HepG2 (cell line): ENCODE data around the gene SAYSD1. TPM values are rescaled to one million over a fixed set of nuclear protein-coding genes. Genes with fewer than 3 reads are reported as not detected.

Experiments
- DPF2 ChIP-seq: sonication (generic); formaldehyde crosslinking; IDR thresholded peaks from 2 replicates; pipeline ENCODE4 v1.4.0; 2020; ENCODE audit warnings: mild to moderate bottlenecking, low read depth, missing genetic modification reagents, borderline replicate concordance
- ELF4 ChIP-seq: sonication (generic); formaldehyde crosslinking; IDR thresholded peaks from 2 replicates; pipeline ENCODE4 v1.5.0; 2020; ENCODE audit warnings: missing genetic modification reagents, mild to moderate bottlenecking, moderate library complexity, borderline replicate concordance
- FOXJ3 ChIP-seq: sonication (generic); formaldehyde crosslinking; IDR thresholded peaks from 2 replicates; pipeline ENCODE4 v1.4.0; 2020; ENCODE audit warnings: missing genetic modification reagents, mild to moderate bottlenecking, borderline replicate concordance
- JUNB ChIP-seq: sonication (generic); formaldehyde crosslinking; IDR thresholded peaks from 2 replicates; pipeline ENCODE4 v1.8.0; 2022; ENCODE audit warnings: missing genetic modification reagents, mild to moderate bottlenecking, borderline replicate concordance
- SNAI1 ChIP-seq: sonication (generic); formaldehyde crosslinking; IDR thresholded peaks from 2 replicates; pipeline ENCODE4 v1.5.0; 2020; ENCODE audit warnings: mild to moderate bottlenecking, missing genetic modification reagents, borderline replicate concordance
- XRCC5 ChIP-seq: fragments of 200-400 bp; formaldehyde crosslinking; optimal IDR thresholded peaks from 2 replicates; pipeline ENCODE3; 2017; ENCODE audit warnings: mild to moderate bottlenecking, low read length
- ZNF136 ChIP-seq: sonication (generic); formaldehyde crosslinking; IDR thresholded peaks from 2 replicates; pipeline ENCODE4 v1.8.1; 2022; ENCODE audit warnings: low read depth, mild to moderate bottlenecking, moderate library complexity, missing genetic modification reagents
- ZNF235 ChIP-seq: sonication (generic); formaldehyde crosslinking; IDR thresholded peaks from 2 replicates; pipeline ENCODE4 v1.8.1; 2023; ENCODE audit warnings: mild to moderate bottlenecking, missing genetic modification reagents, borderline replicate concordance
- ZNF709 ChIP-seq: sonication (generic); formaldehyde crosslinking; IDR thresholded peaks from 2 replicates; pipeline ENCODE4 v1.5.0; 2020; ENCODE audit warnings: mild to moderate bottlenecking, missing genetic modification reagents
- ZNF75D ChIP-seq: sonication (generic); formaldehyde crosslinking; IDR thresholded peaks from 2 replicates; pipeline ENCODE4 v1.8.1; 2023; ENCODE audit warnings: missing genetic modification reagents, mild to moderate bottlenecking, borderline replicate concordance
- polyA plus RNA-seq, 8 experiments: library from polyadenylated mRNA; depleted of rRNA in 3 of 8; stranded (reverse) in 7 of 8; unstranded in 1 of 8; fragments of >200 nt; fragmentation: Illumina TruSeq in 4 of 8; extraction: Trizol in 4 of 8; gene quantifications; 2 replicates each; pipeline versions ENCODE4 v1.2.1 to v1.2.3, GENCODE V29; 2011 to 2016; ENCODE audit warnings: low read depth in 4 of 8, missing spikeins in 1 of 8, mixed read lengths in 1 of 8; ENCODE audit not compliant: insufficient read depth in 1 of 8
- total RNA-seq, 5 experiments: library from RNA; depleted of rRNA; stranded (reverse); fragments of >200 nt; fragmentation: Illumina TruSeq; extraction: Trizol; gene quantifications; 2 replicates each; pipeline ENCODE4 v1.2.3, GENCODE V29; 2016; ENCODE audit warnings: low read depth in 1 of 5
- TF ChIP-seq, protein P1 (sequence below): sonication (generic); formaldehyde crosslinking; IDR thresholded peaks from 2 replicates; pipeline ENCODE4 v1.5.0; 2020; ENCODE audit warnings: mild to moderate bottlenecking, missing genetic modification reagents, borderline replicate concordance
- TF ChIP-seq, protein P2 (sequence below): sonication (generic); formaldehyde crosslinking; IDR thresholded peaks from 2 replicates; pipeline ENCODE4 v1.5.1; 2020; ENCODE audit warnings: missing genetic modification reagents, mild to moderate bottlenecking, borderline replicate concordance
- TF ChIP-seq, protein P3 (sequence below): IDR thresholded peaks from 2 replicates; pipeline ENCODE4 v1.6.1; 2016; ENCODE audit warnings: low read depth, control low read depth
- TF ChIP-seq, protein P4 (sequence below): sonication (generic); formaldehyde crosslinking; IDR thresholded peaks from 2 replicates; pipeline ENCODE4 v1.8.0; 2022; ENCODE audit warnings: missing genetic modification reagents, mild to moderate bottlenecking, borderline replicate concordance

Gene SAYSD1
- total and polyA plus RNA-seq, 2 of the 13 experiments (the other 11 are each of a cell fraction or from before 2014, with no cell fraction given), result 10.1 to 16.0 TPM

DNA sequence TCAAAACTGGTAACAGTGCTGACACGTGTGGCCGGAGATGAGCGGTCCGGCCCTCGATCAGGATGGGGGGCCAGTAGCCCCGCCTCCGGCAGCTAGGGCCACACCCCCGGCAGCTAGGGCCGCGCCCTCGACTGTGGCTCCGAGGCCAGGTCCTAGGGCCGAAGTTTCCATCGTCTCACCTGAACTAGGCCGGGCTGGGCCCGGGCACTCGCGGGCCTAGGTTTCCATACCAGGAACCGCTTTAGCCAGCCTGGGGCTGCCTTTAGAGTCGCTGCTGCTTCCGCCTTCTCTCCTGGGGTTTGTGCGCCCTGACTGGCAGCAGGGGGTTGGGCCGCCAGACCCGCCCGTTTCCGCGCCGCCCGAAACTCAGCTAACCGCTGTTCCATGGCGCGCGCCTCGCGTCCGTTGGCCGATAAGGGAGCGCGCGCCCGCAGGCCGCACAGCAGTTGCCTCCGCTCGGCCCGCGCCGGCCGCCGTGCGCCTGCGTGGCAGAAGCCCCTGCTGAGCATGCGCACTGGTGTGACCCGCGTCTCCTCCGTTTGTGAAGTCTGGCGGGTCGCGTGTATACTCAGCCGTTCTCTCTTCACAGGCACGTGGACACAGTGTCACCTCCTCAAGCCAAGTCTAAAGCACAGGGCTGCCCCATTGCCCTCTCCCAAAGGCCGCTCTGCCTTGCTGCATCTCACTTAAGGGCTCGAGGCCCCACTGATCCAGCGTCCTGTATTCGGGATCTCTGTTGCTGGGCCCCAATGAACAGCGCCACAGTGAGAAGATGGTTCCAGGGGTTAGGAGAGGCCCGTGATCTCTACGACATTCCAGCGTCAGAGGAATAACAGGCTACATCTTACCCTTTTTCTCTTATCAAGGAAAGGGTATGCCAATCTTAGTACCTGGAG, at the start of gene SAYSD1 (continued):
- TF ChIP-seq, protein P1, sequence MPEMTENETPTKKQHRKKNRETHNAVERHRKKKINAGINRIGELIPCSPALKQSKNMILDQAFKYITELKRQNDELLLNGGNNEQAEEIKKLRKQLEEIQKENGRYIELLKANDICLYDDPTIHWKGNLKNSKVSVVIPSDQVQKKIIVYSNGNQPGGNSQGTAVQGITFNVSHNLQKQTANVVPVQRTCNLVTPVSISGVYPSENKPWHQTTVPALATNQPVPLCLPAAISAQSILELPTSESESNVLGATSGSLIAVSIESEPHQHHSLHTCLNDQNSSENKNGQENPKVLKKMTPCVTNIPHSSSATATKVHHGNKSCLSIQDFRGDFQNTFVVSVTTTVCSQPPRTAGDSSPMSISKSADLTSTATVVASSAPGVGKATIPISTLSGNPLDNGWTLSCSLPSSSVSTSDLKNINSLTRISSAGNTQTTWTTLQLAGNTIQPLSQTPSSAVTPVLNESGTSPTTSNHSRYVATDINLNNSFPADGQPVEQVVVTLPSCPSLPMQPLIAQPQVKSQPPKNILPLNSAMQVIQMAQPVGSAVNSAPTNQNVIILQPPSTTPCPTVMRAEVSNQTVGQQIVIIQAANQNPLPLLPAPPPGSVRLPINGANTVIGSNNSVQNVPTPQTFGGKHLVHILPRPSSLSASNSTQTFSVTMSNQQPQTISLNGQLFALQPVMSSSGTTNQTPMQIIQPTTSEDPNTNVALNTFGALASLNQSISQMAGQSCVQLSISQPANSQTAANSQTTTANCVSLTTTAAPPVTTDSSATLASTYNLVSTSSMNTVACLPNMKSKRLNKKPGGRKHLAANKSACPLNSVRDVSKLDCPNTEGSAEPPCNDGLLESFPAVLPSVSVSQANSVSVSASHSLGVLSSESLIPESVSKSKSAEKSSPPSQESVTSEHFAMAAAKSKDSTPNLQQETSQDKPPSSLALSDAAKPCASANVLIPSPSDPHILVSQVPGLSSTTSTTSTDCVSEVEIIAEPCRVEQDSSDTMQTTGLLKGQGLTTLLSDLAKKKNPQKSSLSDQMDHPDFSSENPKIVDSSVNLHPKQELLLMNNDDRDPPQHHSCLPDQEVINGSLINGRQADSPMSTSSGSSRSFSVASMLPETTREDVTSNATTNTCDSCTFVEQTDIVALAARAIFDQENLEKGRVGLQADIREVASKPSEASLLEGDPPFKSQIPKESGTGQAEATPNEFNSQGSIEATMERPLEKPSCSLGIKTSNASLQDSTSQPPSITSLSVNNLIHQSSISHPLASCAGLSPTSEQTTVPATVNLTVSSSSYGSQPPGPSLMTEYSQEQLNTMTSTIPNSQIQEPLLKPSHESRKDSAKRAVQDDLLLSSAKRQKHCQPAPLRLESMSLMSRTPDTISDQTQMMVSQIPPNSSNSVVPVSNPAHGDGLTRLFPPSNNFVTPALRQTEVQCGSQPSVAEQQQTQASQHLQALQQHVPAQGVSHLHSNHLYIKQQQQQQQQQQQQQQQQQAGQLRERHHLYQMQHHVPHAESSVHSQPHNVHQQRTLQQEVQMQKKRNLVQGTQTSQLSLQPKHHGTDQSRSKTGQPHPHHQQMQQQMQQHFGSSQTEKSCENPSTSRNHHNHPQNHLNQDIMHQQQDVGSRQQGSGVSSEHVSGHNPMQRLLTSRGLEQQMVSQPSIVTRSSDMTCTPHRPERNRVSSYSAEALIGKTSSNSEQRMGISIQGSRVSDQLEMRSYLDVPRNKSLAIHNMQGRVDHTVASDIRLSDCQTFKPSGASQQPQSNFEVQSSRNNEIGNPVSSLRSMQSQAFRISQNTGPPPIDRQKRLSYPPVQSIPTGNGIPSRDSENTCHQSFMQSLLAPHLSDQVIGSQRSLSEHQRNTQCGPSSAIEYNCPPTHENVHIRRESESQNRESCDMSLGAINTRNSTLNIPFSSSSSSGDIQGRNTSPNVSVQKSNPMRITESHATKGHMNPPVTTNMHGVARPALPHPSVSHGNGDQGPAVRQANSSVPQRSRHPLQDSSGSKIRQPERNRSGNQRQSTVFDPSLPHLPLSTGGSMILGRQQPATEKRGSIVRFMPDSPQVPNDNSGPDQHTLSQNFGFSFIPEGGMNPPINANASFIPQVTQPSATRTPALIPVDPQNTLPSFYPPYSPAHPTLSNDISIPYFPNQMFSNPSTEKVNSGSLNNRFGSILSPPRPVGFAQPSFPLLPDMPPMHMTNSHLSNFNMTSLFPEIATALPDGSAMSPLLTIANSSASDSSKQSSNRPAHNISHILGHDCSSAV (CRISPR knock-in tag), result no peak
- TF ChIP-seq FOXJ3, result no peak
- TF ChIP-seq SNAI1, result peak; percentile 74
- no peak for TF ChIP-seq DPF2 (CRISPR knock-in tag)
- TF ChIP-seq ZNF709 (CRISPR knock-in tag), result peak; percentile 99
- TF ChIP-seq XRCC5, result peak; percentile 71
- TF ChIP-seq, protein P2, sequence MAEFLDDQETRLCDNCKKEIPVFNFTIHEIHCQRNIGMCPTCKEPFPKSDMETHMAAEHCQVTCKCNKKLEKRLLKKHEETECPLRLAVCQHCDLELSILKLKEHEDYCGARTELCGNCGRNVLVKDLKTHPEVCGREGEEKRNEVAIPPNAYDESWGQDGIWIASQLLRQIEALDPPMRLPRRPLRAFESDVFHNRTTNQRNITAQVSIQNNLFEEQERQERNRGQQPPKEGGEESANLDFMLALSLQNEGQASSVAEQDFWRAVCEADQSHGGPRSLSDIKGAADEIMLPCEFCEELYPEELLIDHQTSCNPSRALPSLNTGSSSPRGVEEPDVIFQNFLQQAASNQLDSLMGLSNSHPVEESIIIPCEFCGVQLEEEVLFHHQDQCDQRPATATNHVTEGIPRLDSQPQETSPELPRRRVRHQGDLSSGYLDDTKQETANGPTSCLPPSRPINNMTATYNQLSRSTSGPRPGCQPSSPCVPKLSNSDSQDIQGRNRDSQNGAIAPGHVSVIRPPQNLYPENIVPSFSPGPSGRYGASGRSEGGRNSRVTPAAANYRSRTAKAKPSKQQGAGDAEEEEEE (CRISPR knock-in tag), result no peak
- peak; percentile 86 for TF ChIP-seq JUNB
- TF ChIP-seq, protein P3, sequence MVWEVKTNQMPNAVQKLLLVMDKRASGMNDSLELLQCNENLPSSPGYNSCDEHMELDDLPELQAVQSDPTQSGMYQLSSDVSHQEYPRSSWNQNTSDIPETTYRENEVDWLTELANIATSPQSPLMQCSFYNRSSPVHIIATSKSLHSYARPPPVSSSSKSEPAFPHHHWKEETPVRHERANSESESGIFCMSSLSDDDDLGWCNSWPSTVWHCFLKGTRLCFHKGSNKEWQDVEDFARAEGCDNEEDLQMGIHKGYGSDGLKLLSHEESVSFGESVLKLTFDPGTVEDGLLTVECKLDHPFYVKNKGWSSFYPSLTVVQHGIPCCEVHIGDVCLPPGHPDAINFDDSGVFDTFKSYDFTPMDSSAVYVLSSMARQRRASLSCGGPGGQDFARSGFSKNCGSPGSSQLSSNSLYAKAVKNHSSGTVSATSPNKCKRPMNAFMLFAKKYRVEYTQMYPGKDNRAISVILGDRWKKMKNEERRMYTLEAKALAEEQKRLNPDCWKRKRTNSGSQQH (CRISPR knock-in tag), result 0 out of 2 replicates have a peak, but pooled peaks have one; percentile 22
- TF ChIP-seq ELF4, result peak; percentile 58; the same call in 1 of the 2 replicates
- TF ChIP-seq, protein P4, sequence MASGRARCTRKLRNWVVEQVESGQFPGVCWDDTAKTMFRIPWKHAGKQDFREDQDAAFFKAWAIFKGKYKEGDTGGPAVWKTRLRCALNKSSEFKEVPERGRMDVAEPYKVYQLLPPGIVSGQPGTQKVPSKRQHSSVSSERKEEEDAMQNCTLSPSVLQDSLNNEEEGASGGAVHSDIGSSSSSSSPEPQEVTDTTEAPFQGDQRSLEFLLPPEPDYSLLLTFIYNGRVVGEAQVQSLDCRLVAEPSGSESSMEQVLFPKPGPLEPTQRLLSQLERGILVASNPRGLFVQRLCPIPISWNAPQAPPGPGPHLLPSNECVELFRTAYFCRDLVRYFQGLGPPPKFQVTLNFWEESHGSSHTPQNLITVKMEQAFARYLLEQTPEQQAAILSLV (CRISPR knock-in tag), result peak; percentile 92; the same call in 1 of the 2 replicates
- peak; percentile 74; the same call in 1 of the 2 replicates for TF ChIP-seq ZNF75D (CRISPR knock-in tag)
- TF ChIP-seq ZNF136 (CRISPR knock-in tag), result peak; percentile 76; the same call in 1 of the 2 replicates
- TF ChIP-seq ZNF235 (CRISPR knock-in tag), result peak; percentile 99
